Measurements from ENCODE around the gene PDGFA. TPM values are rescaled to one million over a fixed set of nuclear protein-coding genes. Genes with fewer than 3 reads are reported as not detected.

The PDGFA gene
- total RNA-seq, 1 donor from 2014 or later: 7.3 TPM

DNA sequence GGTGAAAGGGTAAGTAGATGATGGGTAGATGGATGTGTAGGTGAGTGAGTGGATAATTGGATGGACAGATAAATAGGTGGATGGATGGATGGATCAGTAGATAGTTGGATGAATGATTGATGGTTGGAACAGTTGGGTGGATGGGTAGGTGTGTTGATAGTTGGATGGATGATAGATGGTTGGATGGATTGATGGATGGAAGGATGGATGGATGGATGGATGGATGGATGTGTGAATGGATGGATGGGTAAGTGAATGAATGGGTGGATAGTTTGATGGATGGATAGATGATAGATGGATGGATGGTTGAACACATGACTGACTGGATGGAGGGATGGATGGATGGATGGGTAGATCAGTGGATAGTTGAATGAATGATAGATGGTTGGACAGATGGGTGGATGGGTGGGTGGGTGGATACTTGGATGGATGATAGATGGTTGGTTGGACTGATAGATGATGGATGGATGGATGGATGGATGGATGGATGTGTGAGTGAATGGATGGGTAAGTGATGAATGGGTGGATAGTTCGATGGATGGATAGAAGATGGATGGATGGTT, 37.0 kb downstream of the PDGFA start:
- ATAC-seq (ENCODE audit: low read depth): no peak
- no peaks in the 10 kb centered on the region for H3K9me3 Mint-ChIP-seq
- no peaks in the 10 kb centered on the region for H3K36me3 Mint-ChIP-seq (ENCODE audit: low read depth)
- no peak overlapping the region for H3K4me3 Mint-ChIP-seq
- ChIA-PET CTCF (no interaction called here), POLR2A (no interaction called here)
- no peak for DNase-seq
- no peaks in the 10 kb centered on the region for H3K4me1 Mint-ChIP-seq
- no peak for TF ChIP-seq CTCF (IDR thresholded peaks at IDR 0.05)
- intact Hi-C loops (cut with micrococcal nuclease): no loop called here
- H3K27me3 Mint-ChIP-seq: peaks cover 25% of the 10 kb centered on the region
- H3K27ac Mint-ChIP-seq: no peak overlapping the region

DNA sequence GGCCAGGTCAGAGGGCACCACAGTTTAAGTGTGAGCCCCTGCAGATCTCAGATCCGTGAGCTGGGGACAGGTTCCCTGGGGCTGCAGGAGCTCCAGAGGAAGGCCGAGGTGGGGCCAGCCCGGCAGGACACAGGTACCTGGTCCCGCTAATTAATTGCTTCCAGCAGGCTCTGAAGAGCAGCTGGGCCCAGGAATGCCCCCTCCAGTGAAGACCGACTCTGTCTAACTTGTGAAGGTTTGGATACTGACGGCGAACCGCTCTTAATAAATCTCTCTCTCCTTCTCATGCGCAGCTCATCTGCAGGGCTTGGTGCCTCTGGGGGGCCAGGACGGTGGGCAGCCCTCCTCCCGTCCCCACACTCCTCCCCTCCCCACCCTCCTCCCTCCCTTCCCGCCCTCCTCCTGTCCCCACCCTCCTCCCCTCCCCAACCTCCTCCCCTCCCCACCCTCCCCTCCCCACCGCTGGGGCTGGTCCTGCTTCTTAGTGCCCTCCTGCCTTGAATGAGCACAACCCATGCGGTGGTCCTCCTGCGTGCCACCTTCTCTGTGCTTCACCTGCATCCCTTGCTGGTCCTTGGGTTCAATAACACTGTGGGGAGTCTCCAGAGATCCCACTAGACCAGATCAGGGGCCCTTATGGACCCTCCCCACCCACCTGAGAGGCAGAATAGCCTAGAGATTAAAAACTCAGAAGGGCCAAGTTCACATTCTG, 38.3 kb downstream of the PDGFA start:
- TF ChIP-seq CTCF (IDR thresholded peaks at IDR 0.05): no peak
- CTCF ChIA-PET: no interaction called here
- peaks cover 19% of the 10 kb centered on the region for H3K27me3 Mint-ChIP-seq
- no peaks in the 10 kb centered on the region for H3K36me3 Mint-ChIP-seq (ENCODE audit: low read depth)
- DNase-seq: no peak
- H3K4me1 Mint-ChIP-seq: no peaks in the 10 kb centered on the region
- no peak overlapping the region for H3K27ac Mint-ChIP-seq
- no peak overlapping the region for H3K4me3 Mint-ChIP-seq
- intact Hi-C loops (cut with micrococcal nuclease): no loop called here
- POLR2A ChIA-PET: no interaction called here
- ATAC-seq (ENCODE audit: low read depth): no peak
- H3K9me3 Mint-ChIP-seq: no peaks in the 10 kb centered on the region

GRCh38 chr7:480531-481218, 39.0 kb downstream of the PDGFA start:
- Mint-ChIP-seq H3K4me3 (no peak overlapping the region), H3K9me3 (no peaks in the 10 kb centered on the region), H3K4me1 (no peaks in the 10 kb centered on the region), H3K27ac (no peak overlapping the region), H3K36me3 (ENCODE audit: low read depth) (no peaks in the 10 kb centered on the region), H3K27me3 (peaks cover 14% of the 10 kb centered on the region)
- no peak for TF ChIP-seq CTCF (IDR thresholded peaks at IDR 0.05)
- POLR2A ChIA-PET: no interaction called here
- ATAC-seq (ENCODE audit: low read depth): no peak
- intact Hi-C loops (cut with micrococcal nuclease): no loop called here
- DNase-seq: no peak
- CTCF ChIA-PET: no interaction called here

DNA sequence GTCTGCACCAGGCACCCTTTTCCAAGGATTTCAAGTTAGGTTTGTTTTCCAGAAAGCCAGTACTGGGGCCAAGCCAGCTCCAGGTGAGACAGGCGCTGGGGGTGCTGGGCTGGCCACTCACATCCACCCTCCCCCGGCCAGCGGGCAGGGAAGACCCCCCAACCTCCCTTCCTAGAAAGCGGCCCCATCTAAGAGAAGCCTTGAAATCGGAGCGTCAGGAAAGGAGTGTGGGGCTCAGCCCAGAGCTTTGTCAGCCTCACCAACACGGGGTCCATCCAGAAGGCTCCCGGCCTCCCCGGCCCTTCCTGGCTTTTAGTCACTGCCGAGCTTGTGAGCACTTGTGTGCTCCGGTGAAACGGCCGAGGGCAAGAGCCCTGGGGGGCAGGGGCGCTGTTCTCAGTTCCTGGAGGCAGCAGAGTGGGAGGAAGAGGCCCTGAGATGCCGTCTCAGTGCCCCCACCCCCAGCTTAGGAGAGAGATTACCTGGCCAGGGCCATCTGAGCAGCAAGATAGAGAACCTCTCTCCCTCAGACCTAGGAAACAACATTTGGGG, 39.6 kb downstream of the PDGFA start:
- Mint-ChIP-seq H3K27me3 (peaks cover 12% of the 10 kb centered on the region), H3K36me3 (ENCODE audit: low read depth) (no peaks in the 10 kb centered on the region), H3K9me3 (no peaks in the 10 kb centered on the region), H3K4me1 (no peaks in the 10 kb centered on the region), H3K4me3 (no peak overlapping the region), H3K27ac (no peak overlapping the region)
- ChIA-PET CTCF (no interaction called here), POLR2A (no interaction called here)
- DNase-seq (no peak), ATAC-seq (ENCODE audit: low read depth) (no peak)
- intact Hi-C loops (cut with micrococcal nuclease): no loop called here
- TF ChIP-seq CTCF (IDR thresholded peaks at IDR 0.05): no peak
